Neutrophil (primary cell): ENCODE measurements around the gene AIFM2.

Source experiments
- H3K27ac ChIP-seq: fragments of 200-600 bp; sonication (generic); 2 replicates; pipeline ENCODE4 v1.5.1; 2016; ENCODE audit warnings: mild to moderate bottlenecking, moderate library complexity
- H3K27me3 ChIP-seq: fragments of 200-600 bp; sonication (generic); 2 replicates; pipeline ENCODE4 v1.6.0; 2016; ENCODE audit warnings: mild to moderate bottlenecking
- H3K36me3 ChIP-seq: fragments of 200-600 bp; sonication (generic); 2 replicates; pipeline ENCODE4 v1.5.1; 2017
- H3K4me1 ChIP-seq, 2 experiments: fragments of 200-600 bp in 1 of 2; sonication (generic) in 1 of 2; 1 replicate in 1 of 2; 2 replicates in 1 of 2; pipeline versions ENCODE4 v1.5.1 to v1.6.1; 2013 to 2016; ENCODE audit warnings: low read depth in 1 of 2, low read length in 1 of 2, mild to moderate bottlenecking in 1 of 2, moderate library complexity in 1 of 2; ENCODE audit not compliant: control insufficient read depth in 1 of 2, insufficient read depth in 1 of 2
- H3K4me3 ChIP-seq, 2 experiments: fragments of 200-600 bp in 1 of 2; sonication (generic) in 1 of 2; 1 replicate in 1 of 2; 2 replicates in 1 of 2; pipeline ENCODE4 v1.5.1; 2013 to 2016; ENCODE audit warnings: low read depth in 1 of 2, low read length in 1 of 2, mild to moderate bottlenecking in 1 of 2, moderate library complexity in 1 of 2
- H3K9me3 ChIP-seq: fragments of 200-600 bp; sonication (generic); 2 replicates; pipeline ENCODE4 v1.5.1; 2016
- TF ChIP-seq, protein P1 (sequence below): fragments of 200-600 bp; sonication (generic); IDR thresholded peaks from 2 replicates; pipeline ENCODE4 v1.5.1; 2016; ENCODE audit warnings: antibody characterized with exemption

Gene AIFM2

GRCh38 chr10:70096016-70096704, 36.5 kb downstream of the AIFM2 start:
- no peaks in the 10 kb centered on the region for H3K4me1 ChIP-seq
- H3K27ac ChIP-seq = no peak overlapping the region
- no peak overlapping the region for H3K4me3 ChIP-seq
- H3K36me3 ChIP-seq = no peaks in the 10 kb centered on the region
- no peaks in the 10 kb centered on the region for H3K27me3 ChIP-seq
- TF ChIP-seq, protein P1, sequence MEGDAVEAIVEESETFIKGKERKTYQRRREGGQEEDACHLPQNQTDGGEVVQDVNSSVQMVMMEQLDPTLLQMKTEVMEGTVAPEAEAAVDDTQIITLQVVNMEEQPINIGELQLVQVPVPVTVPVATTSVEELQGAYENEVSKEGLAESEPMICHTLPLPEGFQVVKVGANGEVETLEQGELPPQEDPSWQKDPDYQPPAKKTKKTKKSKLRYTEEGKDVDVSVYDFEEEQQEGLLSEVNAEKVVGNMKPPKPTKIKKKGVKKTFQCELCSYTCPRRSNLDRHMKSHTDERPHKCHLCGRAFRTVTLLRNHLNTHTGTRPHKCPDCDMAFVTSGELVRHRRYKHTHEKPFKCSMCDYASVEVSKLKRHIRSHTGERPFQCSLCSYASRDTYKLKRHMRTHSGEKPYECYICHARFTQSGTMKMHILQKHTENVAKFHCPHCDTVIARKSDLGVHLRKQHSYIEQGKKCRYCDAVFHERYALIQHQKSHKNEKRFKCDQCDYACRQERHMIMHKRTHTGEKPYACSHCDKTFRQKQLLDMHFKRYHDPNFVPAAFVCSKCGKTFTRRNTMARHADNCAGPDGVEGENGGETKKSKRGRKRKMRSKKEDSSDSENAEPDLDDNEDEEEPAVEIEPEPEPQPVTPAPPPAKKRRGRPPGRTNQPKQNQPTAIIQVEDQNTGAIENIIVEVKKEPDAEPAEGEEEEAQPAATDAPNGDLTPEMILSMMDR = no peak
- H3K9me3 ChIP-seq = no peaks in the 10 kb centered on the region

- no peak overlapping the region for H3K4me3 ChIP-seq
- TF ChIP-seq, protein P1 = no peak
Measured at GRCh38 chr10:70094250-70094649, 38.4 kb downstream of the AIFM2 start.

DNA sequence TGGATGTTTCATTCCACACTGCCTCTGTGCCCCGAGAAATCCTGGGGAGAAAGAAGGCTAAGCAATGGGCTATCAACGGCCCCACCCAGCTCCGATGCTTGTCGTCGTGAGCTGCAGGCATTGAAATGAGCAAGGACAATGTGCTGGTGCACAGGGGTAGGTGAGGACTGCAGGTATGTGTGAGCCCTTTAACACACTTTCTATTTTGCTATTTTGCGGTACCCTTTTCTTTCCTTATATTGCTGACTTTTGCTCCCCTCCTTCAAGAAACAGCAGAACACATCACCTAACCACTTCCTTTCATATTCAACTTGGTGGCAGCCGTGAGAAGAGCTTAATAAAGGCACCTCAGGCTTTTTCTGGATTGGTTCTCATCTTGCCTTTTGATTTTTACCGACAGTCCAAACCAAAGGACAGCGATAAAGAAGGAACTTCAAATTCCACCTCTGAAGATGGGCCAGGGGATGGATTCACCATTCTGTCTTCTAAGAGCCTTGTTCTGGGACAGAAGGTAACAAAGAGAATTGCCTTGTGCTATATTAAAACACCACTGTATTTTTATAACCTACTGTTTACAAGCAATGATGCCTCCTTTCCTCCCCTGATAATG, 39.2 kb downstream of the AIFM2 start:
- no peaks in the 10 kb centered on the region for H3K27me3 ChIP-seq
- TF ChIP-seq, protein P1 = no peak
- H3K27ac ChIP-seq = no peak overlapping the region
- H3K4me3 ChIP-seq = no peak overlapping the region
- no peaks in the 10 kb centered on the region for H3K9me3 ChIP-seq
- no peaks in the 10 kb centered on the region for H3K36me3 ChIP-seq
- no peaks in the 10 kb centered on the region for H3K4me1 ChIP-seq

More at GRCh38 chr10:70094250-70094649, 38.4 kb downstream of the AIFM2 start:
- Histone ChIP-seq H3K4me1 (no peaks in the 10 kb centered on the region), H3K9me3 (no peaks in the 10 kb centered on the region), H3K27ac (no peak overlapping the region), H3K27me3 (no peaks in the 10 kb centered on the region), H3K36me3 (no peaks in the 10 kb centered on the region)

- H3K9me3 ChIP-seq = no peaks in the 10 kb centered on the region
- no peaks in the 10 kb centered on the region for H3K27me3 ChIP-seq
- TF ChIP-seq, protein P1 = no peak
- no peaks in the 10 kb centered on the region for H3K36me3 ChIP-seq
- H3K4me3 ChIP-seq = no peak overlapping the region
- H3K4me1 ChIP-seq = no peaks in the 10 kb centered on the region
- H3K27ac ChIP-seq = no peak overlapping the region
Measured at GRCh38 chr10:70092389-70092718, 40.3 kb downstream of the AIFM2 start.

GRCh38 chr10:70090951-70091350, 41.7 kb downstream of the AIFM2 start:
- Histone ChIP-seq H3K4me3 (no peak overlapping the region), H3K27ac (no peak overlapping the region), H3K27me3 (no peaks in the 10 kb centered on the region), H3K36me3 (no peaks in the 10 kb centered on the region), H3K9me3 (no peaks in the 10 kb centered on the region), H3K4me1 (no peaks in the 10 kb centered on the region)
- TF ChIP-seq, protein P1 = no peak
